ENCODE results near the gene DBNL.

The DBNL gene

GRCh38 chr7:44100458-44101302, 56.2 kb downstream of the DBNL start:
- DNase-seq, result no peak

GRCh38 chr7:44101303-44101965, 56.9 kb downstream of the DBNL start:
- no peak for DNase-seq

- no peak for DNase-seq
Measured at GRCh38 chr7:44101966-44102845, 57.7 kb downstream of the DBNL start.

GRCh38 chr7:44102846-44103565, 58.5 kb downstream of the DBNL start:
- DNase-seq, result no peak

- no peak for DNase-seq
Measured at GRCh38 chr7:44103566-44103922, 59.0 kb downstream of the DBNL start.

GRCh38 chr7:44103923-44104859, 59.7 kb downstream of the DBNL start, which contains the start of gene AEBP1:
TSS of gene AEBP1 (plus strand) at chr7:44104345. CDS start at chr7:44104666, 321 bp downstream.
- DNase-seq, result peak; percentile 43

GRCh38 chr7:44104860-44105771, 60.6 kb downstream of the DBNL start:
- no peak for DNase-seq

GRCh38 chr7:44105832-44106231, 61.3 kb downstream of the DBNL start:
- no peak for DNase-seq

- no peak for DNase-seq
Measured at GRCh38 chr7:44106311-44107065, 62.0 kb downstream of the DBNL start.

- DNase-seq, result no peak
Measured at GRCh38 chr7:44107116-44107960, 62.8 kb downstream of the DBNL start.

GRCh38 chr7:44107961-44108767, 63.7 kb downstream of the DBNL start:
- no peak for DNase-seq

GRCh38 chr7:44108768-44109750, 64.6 kb downstream of the DBNL start:
- no peak for DNase-seq

GRCh38 chr7:44109991-44110390, 65.5 kb downstream of the DBNL start:
- no peak for DNase-seq

GRCh38 chr7:44110719-44111635, 66.5 kb downstream of the DBNL start:
- no peak for DNase-seq
